HepG2 (cell line): ENCODE measurements around the gene SPSB2. TPM values are rescaled to one million over a fixed set of nuclear protein-coding genes. Genes with fewer than 3 reads are reported as not detected.
A peak's percentile ranks its signal among the peaks of the same experiment; 100 is the strongest.

ENCODE experiments used
- ATAC-seq: fragments of 200-7000 bp; cut with Tn5 transposase; 3 replicates; pipeline ENCODE4 v1.9.1; 2020; ENCODE audit warnings: mild to moderate bottlenecking, moderate library complexity
- BruUV-seq: library from RNA; stranded (reverse); fragments of 400-500 nt; replicated peaks from 2 replicates; lab custom pipeline; 2021; lab: Mats Ljungman, UMichigan
- CTCF ChIA-PET: fragments of 300-600 bp; formaldehyde crosslinking; extraction: SDS; loops from one replicate; lab custom pipeline; 2021; ENCODE audit warnings: low total read pairs, inconsistent platforms, low intra/inter-chr PET ratio; lab: Yijun Ruan, JAX
- POLR2A ChIA-PET: fragments of 350-600 bp; sonication (Branson Sonifier 250); formaldehyde crosslinking; loops from one replicate; lab custom pipeline; 2020; ENCODE audit warnings: antibody characterized with exemption, inconsistent platforms; lab: Yijun Ruan, JAX
- DNase-seq: peaks from one replicate; pipeline ENCODE4 v3.0.0-alpha.2; 2015; ENCODE audit warnings: low spot score
- FAIRE-seq: peaks from 3 replicates; lab custom pipeline; 2011; peaks lifted over from hg19 to GRCh38; lab: Jason Lieb, UNC
- H2AFZ ChIP-seq: one replicate; pipeline ENCODE4 v1.6.1; 2011; ENCODE audit warnings: low read length, inconsistent platforms
- H3K27ac ChIP-seq: fragments of 300-600 bp; 3 replicates; pipeline ENCODE4 v1.8.0; 2011; ENCODE audit warnings: mixed run types, mild to moderate bottlenecking, mixed read lengths, low read length, inconsistent platforms; ENCODE audit not compliant: insufficient read depth; ENCODE audit errors: extremely low read length
- H3K27me3 ChIP-seq, 2 experiments: fragments of 200-600 bp in 1 of 2; 2 replicates in 1 of 2; 3 replicates in 1 of 2; pipeline versions ENCODE4 v1.6.0 to v1.8.0; 2011; ENCODE audit warnings: low read length in 2 of 2, mild to moderate bottlenecking in 2 of 2, moderate library complexity in 2 of 2, inconsistent platforms in 1 of 2; ENCODE audit not compliant: insufficient read depth in 2 of 2, control insufficient read depth in 1 of 2
- H3K36me3 ChIP-seq, 2 experiments: fragments of 200-600 bp in 1 of 2; replicated peaks in 1 of 2; 2 replicates in 1 of 2; 3 replicates in 1 of 2; pipeline versions ENCODE4 v1.5.1 to v1.8.0; 2011; ENCODE audit warnings: low read length in 2 of 2, inconsistent platforms in 1 of 2; ENCODE audit not compliant: insufficient read depth in 2 of 2, control insufficient read depth in 1 of 2
- H3K4me1 ChIP-seq: 2 replicates; pipeline ENCODE4 v1.5.1; 2012; ENCODE audit warnings: low read length, inconsistent platforms; ENCODE audit not compliant: insufficient read depth
- H3K4me2 ChIP-seq: 2 replicates; pipeline ENCODE4 v1.6.0; 2011; ENCODE audit warnings: low read depth, low read length, inconsistent platforms
- H3K4me3 ChIP-seq, 3 experiments: fragments of 200-600 bp in 1 of 3; sonication (generic), shearing (Covaris generic) in 1 of 3; replicated peaks in 1 of 3; 2 replicates each; pipeline ENCODE4 v1.5.1; 2011 to 2016; ENCODE audit warnings: low read length in 3 of 3, inconsistent platforms in 2 of 3, low read depth in 2 of 3, mild to moderate bottlenecking in 2 of 3, control low read depth in 1 of 3, mixed read lengths in 1 of 3; ENCODE audit not compliant: insufficient read depth in 1 of 3
- H3K79me2 ChIP-seq: one replicate; pipeline ENCODE4 v1.6.1; 2011; ENCODE audit warnings: low read length, inconsistent platforms; ENCODE audit not compliant: insufficient read depth
- H3K9ac ChIP-seq: 2 replicates; pipeline ENCODE4 v1.6.0; 2011; ENCODE audit warnings: mild to moderate bottlenecking, low read depth, low read length, inconsistent platforms; ENCODE audit not compliant: insufficient read depth
- H3K9me3 ChIP-seq: 2 replicates; pipeline ENCODE4 v1.5.1; 2012; ENCODE audit warnings: mild to moderate bottlenecking, low read length
- H4K20me1 ChIP-seq: 2 replicates; pipeline ENCODE4 v1.6.0; 2011; ENCODE audit warnings: inconsistent platforms, mild to moderate bottlenecking, low read length, moderate library complexity; ENCODE audit not compliant: insufficient read depth
- ATF1 ChIP-seq: IDR thresholded peaks from 2 replicates; pipeline ENCODE4 v1.6.1; 2016; ENCODE audit warnings: mild to moderate bottlenecking, control low read depth
- CEBPB ChIP-seq: IDR thresholded peaks from 2 replicates; pipeline ENCODE4 v1.6.1; 2011; ENCODE audit warnings: low read depth, low read length, improper control_type of control experiment, borderline replicate concordance
- CEBPG ChIP-seq: IDR thresholded peaks from 2 replicates; pipeline ENCODE4 v1.6.1; 2016
- HCFC1 ChIP-seq: fragments of 150-350 bp; IDR thresholded peaks from 2 replicates; pipeline ENCODE4 v1.6.1; 2014; ENCODE audit warnings: low read depth, low read length
- HMGA1 ChIP-seq: sonication (generic); formaldehyde crosslinking; conservative IDR thresholded peaks from 2 replicates; pipeline ENCODE4 v1.4.0; 2020; ENCODE audit warnings: missing genetic modification reagents
- HNRNPK ChIP-seq: fragments of 200-400 bp; formaldehyde crosslinking; IDR thresholded peaks from 2 replicates; pipeline ENCODE4 v1.6.1; 2018; ENCODE audit warnings: low read length, low read depth, moderate library complexity, mild to moderate bottlenecking; ENCODE audit not compliant: poor library complexity, severe bottlenecking
- HOXA5 ChIP-seq: sonication (generic); formaldehyde crosslinking; IDR thresholded peaks from 2 replicates; pipeline ENCODE4 v1.4.0; 2020; ENCODE audit warnings: missing genetic modification reagents
- KAT2B ChIP-seq: fragments of 150-350 bp; IDR thresholded peaks from 2 replicates; pipeline ENCODE4 v1.6.1; 2014; ENCODE audit warnings: low read depth, low read length, borderline replicate concordance
- KDM6A ChIP-seq: IDR thresholded peaks from 2 replicates; pipeline ENCODE4 v1.6.1; 2016; ENCODE audit warnings: low read depth
- REXO4 ChIP-seq: sonication (generic); formaldehyde crosslinking; IDR thresholded peaks from 2 replicates; pipeline ENCODE4 v1.8.0; 2022; ENCODE audit warnings: missing genetic modification reagents, mild to moderate bottlenecking, borderline replicate concordance
- RXRA ChIP-seq: sonication (generic); formaldehyde crosslinking; IDR thresholded peaks from 2 replicates; pipeline ENCODE4 v1.5.1; 2020; ENCODE audit warnings: missing genetic modification reagents
- SOX13 ChIP-seq, 3 experiments: fragments of 450-650 bp in 1 of 3; sonication (generic) in 1 of 3; formaldehyde crosslinking in 1 of 3; IDR thresholded peaks in 2 of 3; conservative IDR thresholded peaks in 1 of 3; 2 replicates each; pipeline versions ENCODE4 v1.5.0 to v1.6.1; 2016 to 2020; ENCODE audit warnings: antibody characterized with exemption in 1 of 3, mild to moderate bottlenecking in 1 of 3, missing compliant biosample characterization in 1 of 3, missing genetic modification reagents in 1 of 3, moderate library complexity in 1 of 3
- TRIM24 ChIP-seq: sonication (generic); formaldehyde crosslinking; IDR thresholded peaks from 2 replicates; pipeline ENCODE4 v1.8.0; 2022; ENCODE audit warnings: mild to moderate bottlenecking, missing genetic modification reagents
- ZMYM2 ChIP-seq: sonication (generic); formaldehyde crosslinking; IDR thresholded peaks from 2 replicates; pipeline ENCODE4 v1.8.0; 2022; ENCODE audit warnings: mild to moderate bottlenecking, missing genetic modification reagents
- ZNF441 ChIP-seq: sonication (generic); formaldehyde crosslinking; IDR thresholded peaks from 2 replicates; pipeline ENCODE4 v1.7.0; 2021; ENCODE audit warnings: missing genetic modification reagents, borderline replicate concordance
- ZNF674 ChIP-seq: sonication (generic); formaldehyde crosslinking; IDR thresholded peaks from 2 replicates; pipeline ENCODE4 v1.5.0; 2020; ENCODE audit warnings: low read depth, mild to moderate bottlenecking, missing genetic modification reagents
- ZSCAN31 ChIP-seq: sonication (generic); formaldehyde crosslinking; IDR thresholded peaks from 2 replicates; pipeline ENCODE4 v1.5.0; 2020; ENCODE audit warnings: low read depth, mild to moderate bottlenecking, missing genetic modification reagents
- WGBS: methylation state at CpG from one replicate; pipeline ENCODE4 v1.1.6; 2017; ENCODE audit warnings: low lambda C conversion rate; 5-methylcytosine and 5-hydroxymethylcytosine counted together
- in situ Hi-C: cut with HindIII; loops from 2 replicates; pipeline ENCODE4 v1.10.0; 2017; ENCODE audit warnings: low pct_unique_long_range_greater_than_20kb; ENCODE audit not compliant: extremely low pct_ligation_motif_present
- intact Hi-C: fragments of 100-400 bp; cut with micrococcal nuclease; formaldehyde crosslinking; loops from one replicate; pipeline ENCODE4 v1.10.0; 2022; ENCODE audit not compliant: unreplicated experiment
- polyA plus RNA-seq, 8 experiments: library from polyadenylated mRNA; depleted of rRNA in 3 of 8; stranded (reverse) in 7 of 8; unstranded in 1 of 8; fragments of >200 nt; fragmentation: Illumina TruSeq in 4 of 8; extraction: Trizol in 4 of 8; gene quantifications; 2 replicates each; pipeline versions ENCODE4 v1.2.1 to v1.2.3, GENCODE V29; 2011 to 2016; ENCODE audit warnings: low read depth in 4 of 8, missing spikeins in 1 of 8, mixed read lengths in 1 of 8; ENCODE audit not compliant: insufficient read depth in 1 of 8
- total RNA-seq, 5 experiments: library from RNA; depleted of rRNA; stranded (reverse); fragments of >200 nt; fragmentation: Illumina TruSeq; extraction: Trizol; gene quantifications; 2 replicates each; pipeline ENCODE4 v1.2.3, GENCODE V29; 2016; ENCODE audit warnings: low read depth in 1 of 5
- TF ChIP-seq, protein P1 (sequence below): sonication (generic); formaldehyde crosslinking; conservative IDR thresholded peaks from 2 replicates; pipeline ENCODE4 v1.4.0; 2020; ENCODE audit warnings: missing genetic modification reagents
- TF ChIP-seq, protein P2 (sequence below): sonication (generic); formaldehyde crosslinking; IDR thresholded peaks from 2 replicates; pipeline ENCODE4 v1.8.1; 2023; ENCODE audit warnings: missing genetic modification reagents, inconsistent platforms, borderline replicate concordance
- TF ChIP-seq, protein P3 (sequence below): sonication (generic); formaldehyde crosslinking; IDR thresholded peaks from 2 replicates; pipeline ENCODE4 v1.4.0; 2020; ENCODE audit warnings: mild to moderate bottlenecking, missing genetic modification reagents
- TF ChIP-seq, protein P4 (sequence below): sonication (generic); formaldehyde crosslinking; IDR thresholded peaks from 2 replicates; pipeline ENCODE4 v1.8.1; 2022; ENCODE audit warnings: mild to moderate bottlenecking, missing genetic modification reagents

Gene SPSB2
- total and polyA plus RNA-seq, 2 of the 13 experiments (the other 11 are each of a cell fraction or from before 2014, with no cell fraction given), result 2.0 to 6.2 TPM

DNA sequence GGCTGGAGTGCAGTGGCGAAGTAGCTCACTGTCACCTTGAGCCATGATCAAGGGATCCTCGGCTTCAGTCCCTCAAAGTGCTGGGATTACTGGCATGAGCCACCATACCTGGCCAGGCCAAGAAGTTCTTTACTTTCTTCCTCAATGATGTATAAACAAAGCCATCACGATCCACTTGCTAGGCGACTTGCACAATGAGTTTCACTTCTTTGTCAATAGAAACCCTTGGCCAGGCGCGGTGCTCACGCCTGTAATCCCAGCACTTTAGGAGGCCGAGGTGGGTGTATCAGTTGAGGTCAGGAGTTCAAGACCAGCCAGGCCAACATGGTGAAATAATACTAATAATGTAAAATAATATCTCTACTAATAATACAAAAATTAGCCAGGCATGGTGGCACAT lies 14.4 kb upstream of the SPSB2 start:
- H3K9me3 ChIP-seq, result no peaks in the 10 kb centered on the region
- no peak overlapping the region for H3K4me3 ChIP-seq
- no peaks in the 10 kb centered on the region; a peak in 1 of 5 replicates for H3K27me3 ChIP-seq
- WGBS, result 82% methylated on average over 8 of the region's 8 CpGs
- ATAC-seq (no peak), FAIRE-seq (no peak), DNase-seq (no peak)
- intact Hi-C loops, result no loop called here
- peak overlapping the region; percentile 61 for H3K27ac ChIP-seq
- peaks cover 0 to 1% of the 10 kb centered on the region in 2 experiments; a peak in 2 of 5 replicates for H3K36me3 ChIP-seq
- H2AFZ ChIP-seq, result no peak overlapping the region
- no peaks in the 10 kb centered on the region for H4K20me1 ChIP-seq
- H3K4me1 ChIP-seq, result peaks cover 59% of the 10 kb centered on the region
- no peaks in the 10 kb centered on the region for H3K79me2 ChIP-seq
- in situ Hi-C loops, result no loop called here
- no peak overlapping the region for H3K9ac ChIP-seq
- BruUV-seq, result no TSS peak
- ChIA-PET POLR2A (interaction anchor here (1.8 to 3.0 kb wide), 2 partner anchors 15 to 56 kb away, joined by 4 to 25 read pairs; partner anchors contain the start of genes C12orf57, RNU7-1 and SPSB2), CTCF (no interaction called here)
- no peak overlapping the region; the same call in 1 of the 2 replicates for H3K4me2 ChIP-seq
- TF ChIP-seq RXRA (CRISPR knock-in tag) (no peak), KDM6A (CRISPR knock-in tag) (no peak), ZNF674 (no peak), KAT2B (no peak), CEBPB (0 out of 2 replicates have a peak, but pooled peaks have one; percentile 18), HMGA1 (CRISPR knock-in tag) (no peak), HNRNPK (no peak), HOXA5 (CRISPR knock-in tag) (no peak), ZNF441 (CRISPR knock-in tag) (no peak), TRIM24 (no peak), ZMYM2 (CRISPR knock-in tag) (no peak), SOX13 (IDR thresholded peaks at IDR 0.05) (no peak), SOX13 (CRISPR knock-in tag; conservative IDR thresholded peaks at IDR 0.05 in 1 of 2, IDR thresholded peaks at IDR 0.05 in 1 of 2) (0 out of 4 replicates have a peak, but pooled peaks of 1 of the 2 experiments have one; percentile 6), CEBPG (0 out of 2 replicates have a peak, but pooled peaks have one; percentile 13), REXO4 (CRISPR knock-in tag) (no peak), ZSCAN31 (CRISPR knock-in tag) (no peak), HCFC1 (no peak), ATF1 (CRISPR knock-in tag) (no peak)
- TF ChIP-seq, protein P1, sequence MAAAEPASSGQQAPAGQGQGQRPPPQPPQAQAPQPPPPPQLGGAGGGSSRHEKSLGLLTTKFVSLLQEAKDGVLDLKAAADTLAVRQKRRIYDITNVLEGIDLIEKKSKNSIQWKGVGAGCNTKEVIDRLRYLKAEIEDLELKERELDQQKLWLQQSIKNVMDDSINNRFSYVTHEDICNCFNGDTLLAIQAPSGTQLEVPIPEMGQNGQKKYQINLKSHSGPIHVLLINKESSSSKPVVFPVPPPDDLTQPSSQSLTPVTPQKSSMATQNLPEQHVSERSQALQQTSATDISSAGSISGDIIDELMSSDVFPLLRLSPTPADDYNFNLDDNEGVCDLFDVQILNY (CRISPR knock-in tag), result no peak
- TF ChIP-seq, protein P2, sequence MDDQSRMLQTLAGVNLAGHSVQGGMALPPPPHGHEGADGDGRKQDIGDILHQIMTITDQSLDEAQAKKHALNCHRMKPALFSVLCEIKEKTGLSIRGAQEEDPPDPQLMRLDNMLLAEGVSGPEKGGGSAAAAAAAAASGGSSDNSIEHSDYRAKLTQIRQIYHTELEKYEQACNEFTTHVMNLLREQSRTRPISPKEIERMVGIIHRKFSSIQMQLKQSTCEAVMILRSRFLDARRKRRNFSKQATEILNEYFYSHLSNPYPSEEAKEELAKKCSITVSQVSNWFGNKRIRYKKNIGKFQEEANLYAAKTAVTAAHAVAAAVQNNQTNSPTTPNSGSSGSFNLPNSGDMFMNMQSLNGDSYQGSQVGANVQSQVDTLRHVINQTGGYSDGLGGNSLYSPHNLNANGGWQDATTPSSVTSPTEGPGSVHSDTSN (CRISPR knock-in tag), result no peak
- TF ChIP-seq, protein P3, sequence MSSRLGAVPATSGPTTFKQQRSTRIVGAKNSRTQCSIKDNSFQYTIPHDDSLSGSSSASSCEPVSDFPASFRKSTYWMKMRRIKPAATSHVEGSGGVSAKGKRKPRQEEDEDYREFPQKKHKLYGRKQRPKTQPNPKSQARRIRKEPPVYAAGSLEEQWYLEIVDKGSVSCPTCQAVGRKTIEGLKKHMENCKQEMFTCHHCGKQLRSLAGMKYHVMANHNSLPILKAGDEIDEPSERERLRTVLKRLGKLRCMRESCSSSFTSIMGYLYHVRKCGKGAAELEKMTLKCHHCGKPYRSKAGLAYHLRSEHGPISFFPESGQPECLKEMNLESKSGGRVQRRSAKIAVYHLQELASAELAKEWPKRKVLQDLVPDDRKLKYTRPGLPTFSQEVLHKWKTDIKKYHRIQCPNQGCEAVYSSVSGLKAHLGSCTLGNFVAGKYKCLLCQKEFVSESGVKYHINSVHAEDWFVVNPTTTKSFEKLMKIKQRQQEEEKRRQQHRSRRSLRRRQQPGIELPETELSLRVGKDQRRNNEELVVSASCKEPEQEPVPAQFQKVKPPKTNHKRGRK (CRISPR knock-in tag), result no peak
- TF ChIP-seq, protein P4, sequence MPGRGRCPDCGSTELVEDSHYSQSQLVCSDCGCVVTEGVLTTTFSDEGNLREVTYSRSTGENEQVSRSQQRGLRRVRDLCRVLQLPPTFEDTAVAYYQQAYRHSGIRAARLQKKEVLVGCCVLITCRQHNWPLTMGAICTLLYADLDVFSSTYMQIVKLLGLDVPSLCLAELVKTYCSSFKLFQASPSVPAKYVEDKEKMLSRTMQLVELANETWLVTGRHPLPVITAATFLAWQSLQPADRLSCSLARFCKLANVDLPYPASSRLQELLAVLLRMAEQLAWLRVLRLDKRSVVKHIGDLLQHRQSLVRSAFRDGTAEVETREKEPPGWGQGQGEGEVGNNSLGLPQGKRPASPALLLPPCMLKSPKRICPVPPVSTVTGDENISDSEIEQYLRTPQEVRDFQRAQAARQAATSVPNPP (CRISPR knock-in tag), result no peak
